NOMO-1 treated with DMSO at 0.1 percent for 48 hours (cell line): ENCODE data around the gene FBN2.
"Not testable (repeated sequence)": the region's sequence is repeated elsewhere in the genome, so short reads cannot be mapped to it uniquely, and the experiment has no call there.

Experiments
- DNase-seq: peaks from one replicate; lab custom pipeline; 2025; ENCODE audit not compliant: unreplicated experiment; lab: John Stamatoyannopoulos, UW

The FBN2 gene

GRCh38 chr5:128328007-128328406 lies 210.0 kb downstream of the FBN2 start:
- DNase-seq: no peak

- not testable (repeated sequence) for DNase-seq
Measured at GRCh38 chr5:128321418-128321817, 216.6 kb downstream of the FBN2 start.

GRCh38 chr5:128318691-128319090 lies 219.4 kb downstream of the FBN2 start:
- no peak for DNase-seq

GRCh38 chr5:128317481-128317880 lies 220.6 kb downstream of the FBN2 start:
- no peak for DNase-seq

GRCh38 chr5:128315671-128316070 lies 222.4 kb downstream of the FBN2 start:
- no peak for DNase-seq

- DNase-seq: no peak
Measured at GRCh38 chr5:128305341-128305740, 232.7 kb downstream of the FBN2 start.

- DNase-seq: no peak
Measured at GRCh38 chr5:128304791-128305190, 233.3 kb downstream of the FBN2 start.

- no peak for DNase-seq
Measured at GRCh38 chr5:128304088-128304487, 234.0 kb downstream of the FBN2 start.

GRCh38 chr5:128303593-128303992 lies 234.5 kb downstream of the FBN2 start:
- no peak for DNase-seq

- DNase-seq: no peak
Measured at GRCh38 chr5:128300181-128300580, 237.9 kb downstream of the FBN2 start.

GRCh38 chr5:128290152-128290858 lies 247.7 kb downstream of the FBN2 start:
- DNase-seq: no peak

GRCh38 chr5:128287740-128288139 lies 250.3 kb downstream of the FBN2 start:
- DNase-seq: no peak

- DNase-seq: no peak
Measured at GRCh38 chr5:128284236-128284635, 253.8 kb downstream of the FBN2 start.

GRCh38 chr5:128279345-128279744 lies 258.7 kb downstream of the FBN2 start:
- no peak for DNase-seq

- DNase-seq: no peak
Measured at GRCh38 chr5:128276537-128277216, 261.4 kb downstream of the FBN2 start.

GRCh38 chr5:128274441-128274840 lies 263.6 kb downstream of the FBN2 start:
- DNase-seq: no peak

GRCh38 chr5:128273736-128274135 lies 264.3 kb downstream of the FBN2 start:
- no peak for DNase-seq

- no peak for DNase-seq
Measured at GRCh38 chr5:128271859-128272464, 266.1 kb downstream of the FBN2 start.

- DNase-seq: no peak
Measured at GRCh38 chr5:128271071-128271470, 267.0 kb downstream of the FBN2 start.

- DNase-seq: no peak
Measured at GRCh38 chr5:128264564-128265360, 273.3 kb downstream of the FBN2 start.

- no peak for DNase-seq
Measured at GRCh38 chr5:128263357-128263756, 274.7 kb downstream of the FBN2 start.
